ENCODE data around the gene KCNJ6. TPM values are rescaled to one million over a fixed set of nuclear protein-coding genes. Genes with fewer than 3 reads are reported as not detected.

KCNJ6 gene
- total and polyA plus RNA-seq, 5 donors, result 0.03 TPM; not detected in 4

GRCh38 chr21:37700641-37701202, 215.5 kb downstream of the KCNJ6 start:
- peak in 1 of 3 donors; percentile 36 for DNase-seq
- peak; percentile 75 to 84 for ATAC-seq
- Histone ChIP-seq H3K4me1 (ENCODE audit: control insufficient read depth, insufficient read depth, low read length) (no peaks in the 10 kb centered on the region), H3K27me3 (ENCODE audit: control insufficient read depth, insufficient read depth) (no peaks in the 10 kb centered on the region), H3K27ac (ENCODE audit: low read length) (no peak overlapping the region), H3K9me3 (ENCODE audit: control insufficient read depth, low read length) (no peaks in the 10 kb centered on the region), H3K4me3 (ENCODE audit: low read length) (no peak overlapping the region)
- intact Hi-C loops (cut with DNase I), result loop anchor here in 3 of 4 donors (10.0 kb wide), 2 partner anchors 424 to 654 kb away; no protein-coding TSS in a partner anchor
- 42% methylated on average over 6 of the region's 6 CpGs for WGBS

DNA sequence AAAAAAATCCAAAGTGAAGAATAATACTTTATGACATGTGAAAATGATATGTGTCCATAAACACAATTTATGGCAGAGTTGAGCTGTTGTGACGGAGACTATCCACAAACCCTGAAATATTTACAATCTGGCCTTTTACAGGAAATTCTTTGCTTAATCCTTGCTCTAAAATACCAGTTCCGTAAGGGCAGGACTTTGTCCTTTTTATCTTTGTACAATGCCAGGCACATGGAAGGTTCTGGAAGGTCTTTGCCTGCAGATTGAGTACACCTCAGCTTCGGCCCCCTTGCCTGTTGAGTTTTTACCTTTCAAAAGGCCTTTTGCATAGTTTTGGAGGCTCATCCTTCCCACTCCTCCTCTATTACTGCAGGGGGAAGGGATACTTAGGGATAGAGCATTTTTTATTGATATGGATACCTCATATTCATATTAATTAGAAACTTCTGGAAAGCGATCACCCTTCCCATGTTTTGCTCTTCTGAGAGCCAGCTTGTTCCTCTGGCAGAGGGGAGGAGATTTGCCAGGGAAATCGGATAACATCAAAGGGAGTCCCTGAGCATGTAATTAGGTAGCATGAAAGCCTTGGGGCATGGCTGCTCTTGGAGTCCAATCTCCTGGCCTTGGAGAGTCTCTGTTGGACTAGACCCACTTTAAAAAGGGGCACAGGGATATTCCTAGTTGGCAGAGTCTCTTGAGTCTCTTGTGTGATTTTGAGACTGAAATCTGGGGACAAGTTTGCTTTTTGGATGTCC, 217.1 kb downstream of the KCNJ6 start:
- H3K9me3 ChIP-seq (ENCODE audit: control insufficient read depth, low read length), result no peaks in the 10 kb centered on the region
- DNase-seq (no peak), ATAC-seq (no peak)
- no peak overlapping the region for H3K27ac ChIP-seq (ENCODE audit: low read length)
- H3K4me1 ChIP-seq (ENCODE audit: control insufficient read depth, insufficient read depth, low read length), result no peaks in the 10 kb centered on the region
- H3K27me3 ChIP-seq (ENCODE audit: control insufficient read depth, insufficient read depth), result no peaks in the 10 kb centered on the region
- WGBS, result 85% methylated on average over 5 of the region's 5 CpGs
- intact Hi-C loops (cut with DNase I), result no loop called here
- no peak overlapping the region for H3K4me3 ChIP-seq (ENCODE audit: low read length)

GRCh38 chr21:37696936-37697335, 219.3 kb downstream of the KCNJ6 start:
- ATAC-seq, result no peak
- H3K9me3 ChIP-seq (ENCODE audit: control insufficient read depth, low read length), result no peaks in the 10 kb centered on the region
- intact Hi-C loops (cut with DNase I), result no loop called here
- H3K4me1 ChIP-seq (ENCODE audit: control insufficient read depth, insufficient read depth, low read length), result no peaks in the 10 kb centered on the region
- DNase-seq, result no peak
- H3K27me3 ChIP-seq (ENCODE audit: control insufficient read depth, insufficient read depth), result no peaks in the 10 kb centered on the region
- H3K4me3 ChIP-seq (ENCODE audit: low read length), result no peak overlapping the region
- H3K27ac ChIP-seq (ENCODE audit: low read length), result no peak overlapping the region
- 94% methylated on average over 3 of the region's 3 CpGs for WGBS

GRCh38 chr21:37695111-37695510, 221.1 kb downstream of the KCNJ6 start:
- ATAC-seq (no peak), DNase-seq (no peak)
- Histone ChIP-seq H3K9me3 (ENCODE audit: control insufficient read depth, low read length) (no peaks in the 10 kb centered on the region), H3K4me1 (ENCODE audit: control insufficient read depth, insufficient read depth, low read length) (no peaks in the 10 kb centered on the region), H3K27me3 (ENCODE audit: control insufficient read depth, insufficient read depth) (no peaks in the 10 kb centered on the region), H3K4me3 (ENCODE audit: low read length) (no peak overlapping the region), H3K27ac (ENCODE audit: low read length) (no peak overlapping the region)
- intact Hi-C loops (cut with DNase I), result no loop called here

GRCh38 chr21:37688952-37689659, 227.2 kb downstream of the KCNJ6 start:
- no peak for ATAC-seq
- no peaks in the 10 kb centered on the region for H3K27me3 ChIP-seq (ENCODE audit: control insufficient read depth, insufficient read depth)

GRCh38 chr21:37686991-37687810, 229.1 kb downstream of the KCNJ6 start:
- DNase-seq (no peak), ATAC-seq (no peak)
- no peaks in the 10 kb centered on the region for H3K4me1 ChIP-seq (ENCODE audit: control insufficient read depth, insufficient read depth, low read length)
- no peak overlapping the region for H3K4me3 ChIP-seq (ENCODE audit: low read length)
- H3K27me3 ChIP-seq (ENCODE audit: control insufficient read depth, insufficient read depth), result no peaks in the 10 kb centered on the region
- intact Hi-C loops (cut with DNase I), result no loop called here
- WGBS, result 68% methylated on average over 12 of the region's 12 CpGs
- H3K27ac ChIP-seq (ENCODE audit: low read length), result no peak overlapping the region
- no peaks in the 10 kb centered on the region for H3K9me3 ChIP-seq (ENCODE audit: control insufficient read depth, low read length)

More at GRCh38 chr21:37688952-37689659, 227.2 kb downstream of the KCNJ6 start:
- intact Hi-C loops (cut with DNase I), result no loop called here
- no peak for DNase-seq
- Histone ChIP-seq H3K4me1 (ENCODE audit: control insufficient read depth, insufficient read depth, low read length) (no peaks in the 10 kb centered on the region), H3K9me3 (ENCODE audit: control insufficient read depth, low read length) (no peaks in the 10 kb centered on the region), H3K4me3 (ENCODE audit: low read length) (no peak overlapping the region), H3K27ac (ENCODE audit: low read length) (no peak overlapping the region)
- WGBS, result 67% methylated on average over 3 of the region's 3 CpGs

DNA sequence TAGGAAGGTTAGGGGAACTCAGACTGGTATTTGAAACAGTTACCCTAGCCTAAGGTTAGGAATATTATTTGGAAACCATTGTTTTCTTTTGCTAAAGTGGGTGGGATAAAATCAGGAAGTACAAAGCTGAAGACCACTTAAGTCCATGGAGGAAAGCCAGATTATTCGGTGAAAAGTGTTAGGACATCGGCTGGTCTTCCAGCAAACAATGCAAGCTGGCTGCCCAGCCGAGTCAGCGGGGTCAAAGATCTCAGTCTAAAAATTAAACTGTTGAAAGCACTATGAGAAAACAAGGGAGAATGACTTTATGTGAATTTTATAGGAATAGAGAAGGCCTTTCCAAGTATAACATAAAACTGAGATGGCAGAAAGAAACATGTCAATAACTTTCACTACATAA, 231.7 kb downstream of the KCNJ6 start:
- 46% methylated on average over 4 of the region's 4 CpGs for WGBS
- ATAC-seq (no peak), DNase-seq (no peak)
- Histone ChIP-seq H3K4me1 (ENCODE audit: control insufficient read depth, insufficient read depth, low read length) (no peaks in the 10 kb centered on the region), H3K9me3 (ENCODE audit: control insufficient read depth, low read length) (no peaks in the 10 kb centered on the region), H3K27ac (ENCODE audit: low read length) (no peak overlapping the region), H3K27me3 (ENCODE audit: control insufficient read depth, insufficient read depth) (no peaks in the 10 kb centered on the region), H3K4me3 (ENCODE audit: low read length) (no peak overlapping the region)
- intact Hi-C loops (cut with DNase I), result no loop called here

DNA sequence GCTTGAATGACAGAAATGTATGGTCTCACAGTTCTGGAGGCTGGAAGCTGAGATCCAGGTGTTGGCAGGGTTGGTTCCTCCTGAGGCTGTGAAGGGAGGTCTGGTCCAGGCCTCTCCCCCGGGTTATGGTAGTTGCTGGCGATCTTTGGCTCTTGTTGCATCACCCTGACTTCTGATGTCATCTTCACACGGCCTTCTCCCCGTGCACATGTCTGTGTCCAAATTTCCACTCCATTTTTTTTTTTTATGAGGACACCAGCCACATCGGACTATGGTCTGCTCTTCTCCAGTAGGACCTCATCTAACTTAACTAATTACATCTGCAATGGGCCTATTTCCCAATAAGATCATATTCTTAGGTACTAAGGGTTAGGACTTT, 232.2 kb downstream of the KCNJ6 start:
- no peak for DNase-seq

GRCh38 chr21:37683396-37684114, 232.7 kb downstream of the KCNJ6 start:
- ATAC-seq (no peak), DNase-seq (no peak)
- 52% methylated on average over 8 of the region's 8 CpGs for WGBS
- no peak overlapping the region for H3K27ac ChIP-seq (ENCODE audit: low read length)
- no peaks in the 10 kb centered on the region for H3K4me1 ChIP-seq (ENCODE audit: control insufficient read depth, insufficient read depth, low read length)
- H3K4me3 ChIP-seq (ENCODE audit: low read length), result no peak overlapping the region
- no peaks in the 10 kb centered on the region for H3K9me3 ChIP-seq (ENCODE audit: control insufficient read depth, low read length)
- intact Hi-C loops (cut with DNase I), result no loop called here
- no peaks in the 10 kb centered on the region for H3K27me3 ChIP-seq (ENCODE audit: control insufficient read depth, insufficient read depth)

More for the DNA sequence above, 232.2 kb downstream of the KCNJ6 start:
- intact Hi-C loops (cut with DNase I), result no loop called here
- 86% methylated on average over 5 of the region's 5 CpGs for WGBS
- Histone ChIP-seq H3K27ac (ENCODE audit: low read length) (no peak overlapping the region), H3K4me3 (ENCODE audit: low read length) (no peak overlapping the region), H3K4me1 (ENCODE audit: control insufficient read depth, insufficient read depth, low read length) (no peaks in the 10 kb centered on the region), H3K9me3 (ENCODE audit: control insufficient read depth, low read length) (no peaks in the 10 kb centered on the region), H3K27me3 (ENCODE audit: control insufficient read depth, insufficient read depth) (no peaks in the 10 kb centered on the region)
- ATAC-seq, result no peak

GRCh38 chr21:37682966-37683365, 233.3 kb downstream of the KCNJ6 start:
- 46% methylated on average over 6 of the region's 6 CpGs for WGBS
- H3K9me3 ChIP-seq (ENCODE audit: control insufficient read depth, low read length), result no peaks in the 10 kb centered on the region
- H3K4me1 ChIP-seq (ENCODE audit: control insufficient read depth, insufficient read depth, low read length), result no peaks in the 10 kb centered on the region
- H3K27me3 ChIP-seq (ENCODE audit: control insufficient read depth, insufficient read depth), result no peaks in the 10 kb centered on the region
- H3K4me3 ChIP-seq (ENCODE audit: low read length), result no peak overlapping the region
- ATAC-seq, result no peak
- no peak overlapping the region for H3K27ac ChIP-seq (ENCODE audit: low read length)
- no peak for DNase-seq
- intact Hi-C loops (cut with DNase I), result no loop called here

Measured in right cardiac atrium (tissue), 5 donors.